Ecto neural progenitor cell (in vitro differentiated cells): ENCODE measurements around the gene DDX49.

Experiments used
- DNase-seq: peaks from one replicate; pipeline ENCODE4 v3.0.0-alpha.2; 2018; ENCODE audit warnings: low spot score

Gene DDX49

GRCh38 chr19:18975869-18976268, 56.4 kb downstream of the DDX49 start:
- no peak for DNase-seq
